ENCODE results near the gene CGN.
A peak's percentile ranks its signal among the peaks of the same experiment; 100 is the strongest.

Gene CGN

DNA sequence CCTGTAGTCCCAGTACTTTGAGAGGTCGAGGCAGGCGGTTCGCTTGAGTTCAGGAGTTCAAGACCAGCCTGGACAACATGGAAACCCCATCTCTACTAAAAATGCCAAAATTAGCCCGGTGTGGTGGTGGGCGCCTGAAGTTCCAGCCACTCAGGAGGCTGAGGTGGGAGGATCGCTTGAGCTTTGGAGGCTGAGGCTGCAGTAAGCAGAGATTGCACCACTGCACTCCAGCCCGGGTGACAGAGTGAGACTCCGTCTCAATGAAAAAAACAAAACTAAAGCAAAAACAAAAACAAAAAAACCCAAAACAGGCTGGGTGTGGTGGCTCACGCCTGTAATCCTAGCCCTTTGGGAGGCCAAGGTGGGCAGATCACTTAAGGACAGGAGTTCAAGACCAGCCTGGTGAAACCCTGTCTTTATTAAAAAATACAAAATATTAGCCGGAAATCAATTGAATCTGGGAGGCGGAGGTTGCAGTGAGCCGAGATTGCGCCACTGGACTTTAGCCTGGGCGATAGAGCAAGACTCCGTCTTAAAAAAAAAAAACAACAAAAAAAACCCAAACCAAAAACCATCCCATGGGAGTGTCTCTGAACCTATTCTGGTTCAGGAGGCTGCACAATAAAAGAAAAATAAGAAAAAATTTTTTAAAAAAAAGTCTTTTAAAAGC, 1.7 kb upstream of the CGN start:
- H3K9ac ChIP-seq (ENCODE audit: low read length), result no peak overlapping the region
- no peak overlapping the region for H3K27ac ChIP-seq (ENCODE audit: low read depth, low read length, poor library complexity, severe bottlenecking)
- H3F3A ChIP-seq (ENCODE audit: insufficient read depth, low read length), result no peaks in the 10 kb centered on the region
- peaks cover 21% of the 10 kb centered on the region for H3K4me1 ChIP-seq (ENCODE audit: insufficient read depth, low read length, severe bottlenecking)
- H2AFZ ChIP-seq (ENCODE audit: low read length), result no peak overlapping the region
- no peaks in the 10 kb centered on the region for H3K36me3 ChIP-seq (ENCODE audit: insufficient read depth, low read length)
- no peaks in the 10 kb centered on the region for H3K9me3 ChIP-seq (ENCODE audit: low read length)
- H3K4me3 ChIP-seq (ENCODE audit: low read depth, low read length, poor library complexity, severe bottlenecking), result no peak overlapping the region
- no peaks in the 10 kb centered on the region for H3K9me2 ChIP-seq (ENCODE audit: low read depth, low read length)
- no peaks in the 10 kb centered on the region for H3K79me2 ChIP-seq (ENCODE audit: insufficient read depth, low read length)
- H3K27me3 ChIP-seq (ENCODE audit: insufficient read depth, low read length), result no peaks in the 10 kb centered on the region
- no peak overlapping the region for H3K4me2 ChIP-seq (ENCODE audit: low read length)
- no peaks in the 10 kb centered on the region for H4K20me1 ChIP-seq (ENCODE audit: insufficient read depth, low read length)
- TF ChIP-seq, protein P1, sequence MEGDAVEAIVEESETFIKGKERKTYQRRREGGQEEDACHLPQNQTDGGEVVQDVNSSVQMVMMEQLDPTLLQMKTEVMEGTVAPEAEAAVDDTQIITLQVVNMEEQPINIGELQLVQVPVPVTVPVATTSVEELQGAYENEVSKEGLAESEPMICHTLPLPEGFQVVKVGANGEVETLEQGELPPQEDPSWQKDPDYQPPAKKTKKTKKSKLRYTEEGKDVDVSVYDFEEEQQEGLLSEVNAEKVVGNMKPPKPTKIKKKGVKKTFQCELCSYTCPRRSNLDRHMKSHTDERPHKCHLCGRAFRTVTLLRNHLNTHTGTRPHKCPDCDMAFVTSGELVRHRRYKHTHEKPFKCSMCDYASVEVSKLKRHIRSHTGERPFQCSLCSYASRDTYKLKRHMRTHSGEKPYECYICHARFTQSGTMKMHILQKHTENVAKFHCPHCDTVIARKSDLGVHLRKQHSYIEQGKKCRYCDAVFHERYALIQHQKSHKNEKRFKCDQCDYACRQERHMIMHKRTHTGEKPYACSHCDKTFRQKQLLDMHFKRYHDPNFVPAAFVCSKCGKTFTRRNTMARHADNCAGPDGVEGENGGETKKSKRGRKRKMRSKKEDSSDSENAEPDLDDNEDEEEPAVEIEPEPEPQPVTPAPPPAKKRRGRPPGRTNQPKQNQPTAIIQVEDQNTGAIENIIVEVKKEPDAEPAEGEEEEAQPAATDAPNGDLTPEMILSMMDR (IDR thresholded peaks at IDR 0.05; ENCODE audit: low read length), result no peak
- TF ChIP-seq EZH2 (IDR thresholded peaks at IDR 0.05; ENCODE audit: borderline replicate concordance, low read length), result no peak

- H3K9ac ChIP-seq (ENCODE audit: low read length), result no peak overlapping the region
These were observed 1.2 kb upstream of the CGN start for GRCh38 chr1:151510020-151510405.

DNA sequence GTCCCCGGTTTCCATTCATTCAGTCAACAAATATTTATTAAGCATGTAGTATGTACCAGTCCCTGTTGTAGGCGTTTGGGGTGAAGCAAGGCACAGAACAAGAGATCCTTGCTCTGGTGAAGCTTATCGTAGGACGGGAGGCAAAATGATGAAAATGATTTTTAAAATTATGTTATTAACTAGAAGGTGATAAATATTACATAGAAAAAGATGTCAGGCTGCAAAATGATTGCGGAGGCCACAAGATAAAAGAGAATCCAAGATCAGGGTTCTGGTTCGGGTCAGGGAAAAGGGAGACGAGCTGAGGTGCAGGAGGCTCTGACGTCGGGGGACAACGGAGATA, 602 bp upstream of the CGN start:
- Histone ChIP-seq H3K9ac (ENCODE audit: low read length) (peak overlapping the region; percentile 51), H4K20me1 (ENCODE audit: insufficient read depth, low read length) (no peaks in the 10 kb centered on the region), H3K79me2 (ENCODE audit: insufficient read depth, low read length) (no peaks in the 10 kb centered on the region), H3K4me1 (ENCODE audit: insufficient read depth, low read length, severe bottlenecking) (peaks cover 21% of the 10 kb centered on the region), H3K4me2 (ENCODE audit: low read length) (peak overlapping the region; percentile 72), H3K27ac (ENCODE audit: low read depth, low read length, poor library complexity, severe bottlenecking) (no peak overlapping the region), H3K27me3 (ENCODE audit: insufficient read depth, low read length) (no peaks in the 10 kb centered on the region), H2AFZ (ENCODE audit: low read length) (peak overlapping the region; percentile 64), H3K9me2 (ENCODE audit: low read depth, low read length) (no peaks in the 10 kb centered on the region), H3F3A (ENCODE audit: insufficient read depth, low read length) (no peaks in the 10 kb centered on the region), H3K4me3 (ENCODE audit: low read depth, low read length, poor library complexity, severe bottlenecking) (peak overlapping the region; percentile 64), H3K36me3 (ENCODE audit: insufficient read depth, low read length) (no peaks in the 10 kb centered on the region), H3K9me3 (ENCODE audit: low read length) (no peaks in the 10 kb centered on the region)
- TF ChIP-seq, protein P1 (IDR thresholded peaks at IDR 0.05; ENCODE audit: low read length), result no peak
- TF ChIP-seq EZH2 (IDR thresholded peaks at IDR 0.05; ENCODE audit: borderline replicate concordance, low read length), result no peak

More at GRCh38 chr1:151510020-151510405, 1.2 kb upstream of the CGN start:
- no peak for TF ChIP-seq EZH2 (IDR thresholded peaks at IDR 0.05; ENCODE audit: borderline replicate concordance, low read length)
- TF ChIP-seq, protein P1 (IDR thresholded peaks at IDR 0.05; ENCODE audit: low read length), result no peak
- Histone ChIP-seq H3K27me3 (ENCODE audit: insufficient read depth, low read length) (no peaks in the 10 kb centered on the region), H4K20me1 (ENCODE audit: insufficient read depth, low read length) (no peaks in the 10 kb centered on the region), H3K79me2 (ENCODE audit: insufficient read depth, low read length) (no peaks in the 10 kb centered on the region), H3K9me3 (ENCODE audit: low read length) (no peaks in the 10 kb centered on the region), H3K4me2 (ENCODE audit: low read length) (peak overlapping the region; percentile 72), H3K27ac (ENCODE audit: low read depth, low read length, poor library complexity, severe bottlenecking) (no peak overlapping the region), H3K36me3 (ENCODE audit: insufficient read depth, low read length) (no peaks in the 10 kb centered on the region), H3K4me1 (ENCODE audit: insufficient read depth, low read length, severe bottlenecking) (peaks cover 21% of the 10 kb centered on the region), H3K4me3 (ENCODE audit: low read depth, low read length, poor library complexity, severe bottlenecking) (peak overlapping the region; percentile 64), H2AFZ (ENCODE audit: low read length) (no peak overlapping the region; the same call in 1 of the 2 replicates), H3K9me2 (ENCODE audit: low read depth, low read length) (no peaks in the 10 kb centered on the region), H3F3A (ENCODE audit: insufficient read depth, low read length) (no peaks in the 10 kb centered on the region)
